ENCODE data around the gene ECE2.

GRCh38 chr3:184338511-184338945 lies 62.7 kb downstream of the ECE2 start:
- no peak for TF ChIP-seq CEBPB (IDR thresholded peaks at IDR 0.05)
- no peak for TF ChIP-seq CTCF (IDR thresholded peaks at IDR 0.05)
- TF ChIP-seq EP300 (IDR thresholded peaks at IDR 0.05) = no peak
- no peak for TF ChIP-seq EHMT2 (IDR thresholded peaks at IDR 0.05; ENCODE audit: low read depth)
- no peak for TF ChIP-seq POLR2A (IDR thresholded peaks at IDR 0.05; ENCODE audit: low read length)
- TF ChIP-seq JUNB (IDR thresholded peaks at IDR 0.05) = no peak
- no peak for TF ChIP-seq RNF2 (IDR thresholded peaks at IDR 0.05; ENCODE audit: borderline replicate concordance, low read depth)
- no peak for TF ChIP-seq MAX (IDR thresholded peaks at IDR 0.05)
- no peak for TF ChIP-seq BHLHE40 (IDR thresholded peaks at IDR 0.05; ENCODE audit: low read depth, low read length)
- TF ChIP-seq FOSB (CRISPR knock-in tag; IDR thresholded peaks at IDR 0.05) = no peak
- no peak for TF ChIP-seq SMC3 (IDR thresholded peaks at IDR 0.05)

Data from A549 (cell line).